ENCODE results near the gene EEF1A2.

EEF1A2 gene

GRCh38 chr20:63471717-63471980 is 27.2 kb downstream of the EEF1A2 start:
- TF ChIP-seq GATA3 (IDR thresholded peaks at IDR 0.05; ENCODE audit: low read depth, low read length) (no peak), GATA2 (IDR thresholded peaks at IDR 0.05; ENCODE audit: low read depth, low read length) (no peak)

GRCh38 chr20:63471002-63471716 is 27.7 kb downstream of the EEF1A2 start:
- no peak for TF ChIP-seq GATA3 (IDR thresholded peaks at IDR 0.05; ENCODE audit: low read depth, low read length)
- TF ChIP-seq GATA2 (IDR thresholded peaks at IDR 0.05; ENCODE audit: low read depth, low read length), result no peak

GRCh38 chr20:63470410-63470809 is 28.5 kb downstream of the EEF1A2 start:
- TF ChIP-seq GATA2 (IDR thresholded peaks at IDR 0.05; ENCODE audit: low read depth, low read length) (no peak), GATA3 (IDR thresholded peaks at IDR 0.05; ENCODE audit: low read depth, low read length) (no peak)

- TF ChIP-seq GATA2 (IDR thresholded peaks at IDR 0.05; ENCODE audit: low read depth, low read length) (no peak), GATA3 (IDR thresholded peaks at IDR 0.05; ENCODE audit: low read depth, low read length) (no peak)
Measured at GRCh38 chr20:63469713-63470101, 29.2 kb downstream of the EEF1A2 start.

GRCh38 chr20:63469019-63469712 is 29.7 kb downstream of the EEF1A2 start:
- no peak for TF ChIP-seq GATA2 (IDR thresholded peaks at IDR 0.05; ENCODE audit: low read depth, low read length)
- no peak for TF ChIP-seq GATA3 (IDR thresholded peaks at IDR 0.05; ENCODE audit: low read depth, low read length)

GRCh38 chr20:63468421-63468820 is 30.5 kb downstream of the EEF1A2 start:
- no peak for TF ChIP-seq GATA2 (IDR thresholded peaks at IDR 0.05; ENCODE audit: low read depth, low read length)
- no peak for TF ChIP-seq GATA3 (IDR thresholded peaks at IDR 0.05; ENCODE audit: low read depth, low read length)

- TF ChIP-seq GATA3 (IDR thresholded peaks at IDR 0.05; ENCODE audit: low read depth, low read length) (no peak), GATA2 (IDR thresholded peaks at IDR 0.05; ENCODE audit: low read depth, low read length) (no peak)
Measured at GRCh38 chr20:63467294-63468083, 31.4 kb downstream of the EEF1A2 start.

- no peak for TF ChIP-seq GATA3 (IDR thresholded peaks at IDR 0.05; ENCODE audit: low read depth, low read length)
- no peak for TF ChIP-seq GATA2 (IDR thresholded peaks at IDR 0.05; ENCODE audit: low read depth, low read length)
Measured at GRCh38 chr20:63466861-63467260, 32.0 kb downstream of the EEF1A2 start.

- TF ChIP-seq GATA3 (IDR thresholded peaks at IDR 0.05; ENCODE audit: low read depth, low read length), result no peak
- no peak for TF ChIP-seq GATA2 (IDR thresholded peaks at IDR 0.05; ENCODE audit: low read depth, low read length)
Measured at GRCh38 chr20:63466250-63466825, 32.5 kb downstream of the EEF1A2 start.

GRCh38 chr20:63465380-63466249 is 33.3 kb downstream of the EEF1A2 start:
- no peak for TF ChIP-seq GATA3 (IDR thresholded peaks at IDR 0.05; ENCODE audit: low read depth, low read length)
- no peak for TF ChIP-seq GATA2 (IDR thresholded peaks at IDR 0.05; ENCODE audit: low read depth, low read length)

- TF ChIP-seq GATA3 (IDR thresholded peaks at IDR 0.05; ENCODE audit: low read depth, low read length) (no peak), GATA2 (IDR thresholded peaks at IDR 0.05; ENCODE audit: low read depth, low read length) (no peak)
Measured at GRCh38 chr20:63464289-63464635, 34.6 kb downstream of the EEF1A2 start.

- TF ChIP-seq GATA2 (IDR thresholded peaks at IDR 0.05; ENCODE audit: low read depth, low read length), result no peak
- TF ChIP-seq GATA3 (IDR thresholded peaks at IDR 0.05; ENCODE audit: low read depth, low read length), result no peak
Measured at GRCh38 chr20:63463400-63464288, 35.2 kb downstream of the EEF1A2 start.

- TF ChIP-seq GATA3 (IDR thresholded peaks at IDR 0.05; ENCODE audit: low read depth, low read length) (no peak), GATA2 (IDR thresholded peaks at IDR 0.05; ENCODE audit: low read depth, low read length) (no peak)
Measured at GRCh38 chr20:63462244-63462643, 36.6 kb downstream of the EEF1A2 start.

All from SH-SY5Y (cell line).